Breast epithelium (tissue), 3 donors: ENCODE results near the gene CCDC149.

Experiments
- CTCF ChIP-seq, 3 donors: fragments of 450-650 bp; IDR thresholded peaks; one replicate each; pipeline ENCODE4 v1.5.1; 2016 to 2017; ENCODE audit warnings: antibody characterized with exemption in 3 of 3, mild to moderate bottlenecking in 3 of 3, moderate library complexity in 3 of 3
- POLR2A ChIP-seq: fragments of 450-650 bp; IDR thresholded peaks from one replicate; pipeline ENCODE4 v1.6.1; 2016; ENCODE audit warnings: antibody characterized with exemption, mild to moderate bottlenecking, moderate library complexity
- POLR2AphosphoS5 ChIP-seq, 3 donors: sonication (generic); formaldehyde crosslinking; IDR thresholded peaks; one replicate each; pipeline ENCODE4 v1.6.1; 2017; ENCODE audit warnings: antibody characterized with exemption in 3 of 3

GRCh38 chr4:24781999-24782745 is 130.7 kb downstream of the CCDC149 start:
- no peak for TF ChIP-seq POLR2A
- no peak for TF ChIP-seq POLR2AphosphoS5 (IDR thresholded peaks at IDR 0.05)
- TF ChIP-seq CTCF (IDR thresholded peaks at IDR 0.05) = no peak
